PC-9 (cell line): Measurements from ENCODE around the gene PRR20C.

ENCODE experiments used
- EZH2 ChIP-seq: fragments of 200-600 bp; sonication (generic); IDR thresholded peaks from 2 replicates; pipeline ENCODE4 v1.8.0; 2017; ENCODE audit warnings: antibody characterized with exemption, low read depth
- TF ChIP-seq, protein P1 (sequence below): fragments of 200-600 bp; sonication (generic); conservative IDR thresholded peaks from 2 replicates; pipeline ENCODE4 v1.6.1; 2017; ENCODE audit warnings: mixed run types, antibody characterized with exemption, mild to moderate bottlenecking, moderate library complexity

DNA sequence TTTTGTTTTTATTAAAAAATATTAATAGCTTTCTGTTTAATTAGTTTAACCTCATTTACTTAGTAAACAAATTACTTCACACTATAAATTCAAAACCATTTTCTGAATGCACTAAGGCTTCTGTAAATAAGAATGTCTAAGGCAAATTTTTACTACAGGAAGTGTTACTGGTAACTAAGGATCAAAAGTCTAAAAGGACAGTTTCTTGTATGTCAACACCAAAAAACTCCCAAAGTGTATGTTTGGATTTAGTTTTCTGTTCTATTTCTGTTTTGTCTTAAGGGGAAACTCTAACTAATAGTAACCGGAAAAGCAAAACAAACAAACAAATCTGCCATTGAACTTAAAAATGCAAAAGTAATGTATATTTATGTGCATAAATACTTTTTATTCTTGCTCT, 37.8 kb downstream of the PRR20C start:
- TF ChIP-seq, protein P1, sequence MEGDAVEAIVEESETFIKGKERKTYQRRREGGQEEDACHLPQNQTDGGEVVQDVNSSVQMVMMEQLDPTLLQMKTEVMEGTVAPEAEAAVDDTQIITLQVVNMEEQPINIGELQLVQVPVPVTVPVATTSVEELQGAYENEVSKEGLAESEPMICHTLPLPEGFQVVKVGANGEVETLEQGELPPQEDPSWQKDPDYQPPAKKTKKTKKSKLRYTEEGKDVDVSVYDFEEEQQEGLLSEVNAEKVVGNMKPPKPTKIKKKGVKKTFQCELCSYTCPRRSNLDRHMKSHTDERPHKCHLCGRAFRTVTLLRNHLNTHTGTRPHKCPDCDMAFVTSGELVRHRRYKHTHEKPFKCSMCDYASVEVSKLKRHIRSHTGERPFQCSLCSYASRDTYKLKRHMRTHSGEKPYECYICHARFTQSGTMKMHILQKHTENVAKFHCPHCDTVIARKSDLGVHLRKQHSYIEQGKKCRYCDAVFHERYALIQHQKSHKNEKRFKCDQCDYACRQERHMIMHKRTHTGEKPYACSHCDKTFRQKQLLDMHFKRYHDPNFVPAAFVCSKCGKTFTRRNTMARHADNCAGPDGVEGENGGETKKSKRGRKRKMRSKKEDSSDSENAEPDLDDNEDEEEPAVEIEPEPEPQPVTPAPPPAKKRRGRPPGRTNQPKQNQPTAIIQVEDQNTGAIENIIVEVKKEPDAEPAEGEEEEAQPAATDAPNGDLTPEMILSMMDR = no peak
- no peak for TF ChIP-seq EZH2
